PC-9 (cell line): ENCODE measurements around the gene PRRC1.

Source experiments
- EZH2 ChIP-seq: fragments of 200-600 bp; sonication (generic); IDR thresholded peaks from 2 replicates; pipeline ENCODE4 v1.8.0; 2017; ENCODE audit warnings: antibody characterized with exemption, low read depth
- TF ChIP-seq, protein P1 (sequence below): fragments of 200-600 bp; sonication (generic); conservative IDR thresholded peaks from 2 replicates; pipeline ENCODE4 v1.6.1; 2017; ENCODE audit warnings: mixed run types, antibody characterized with exemption, mild to moderate bottlenecking, moderate library complexity

DNA sequence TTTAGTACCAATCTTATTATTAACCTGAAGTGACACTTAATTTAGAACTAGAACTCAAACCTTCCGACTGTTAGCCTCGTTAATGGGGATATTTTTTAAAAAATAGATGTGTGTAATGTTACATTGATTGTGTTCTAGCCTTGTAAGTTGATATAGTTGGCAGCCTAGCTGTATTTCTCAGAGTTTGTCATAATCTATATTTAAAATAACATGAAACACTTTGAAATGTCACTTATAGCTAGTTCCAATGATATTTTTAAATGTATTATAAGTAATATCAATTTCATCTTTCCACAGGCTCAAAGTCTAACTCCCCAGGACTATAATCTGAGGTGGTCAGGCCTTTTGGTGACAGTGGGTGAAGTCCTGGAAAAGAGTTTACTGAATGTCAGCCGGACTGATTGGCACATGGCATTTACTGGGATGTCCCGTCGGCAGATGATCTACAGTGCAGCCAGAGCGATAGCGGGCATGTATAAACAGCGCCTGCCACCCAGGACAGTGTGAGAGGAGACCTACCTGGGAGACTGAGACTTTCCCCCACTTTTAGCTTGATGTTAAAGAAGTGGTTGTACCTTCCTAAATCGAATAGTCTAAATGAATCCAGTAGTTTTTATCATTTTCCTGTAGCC lies 34.1 kb downstream of the PRRC1 start:
- TF ChIP-seq EZH2, result no peak
- TF ChIP-seq, protein P1, sequence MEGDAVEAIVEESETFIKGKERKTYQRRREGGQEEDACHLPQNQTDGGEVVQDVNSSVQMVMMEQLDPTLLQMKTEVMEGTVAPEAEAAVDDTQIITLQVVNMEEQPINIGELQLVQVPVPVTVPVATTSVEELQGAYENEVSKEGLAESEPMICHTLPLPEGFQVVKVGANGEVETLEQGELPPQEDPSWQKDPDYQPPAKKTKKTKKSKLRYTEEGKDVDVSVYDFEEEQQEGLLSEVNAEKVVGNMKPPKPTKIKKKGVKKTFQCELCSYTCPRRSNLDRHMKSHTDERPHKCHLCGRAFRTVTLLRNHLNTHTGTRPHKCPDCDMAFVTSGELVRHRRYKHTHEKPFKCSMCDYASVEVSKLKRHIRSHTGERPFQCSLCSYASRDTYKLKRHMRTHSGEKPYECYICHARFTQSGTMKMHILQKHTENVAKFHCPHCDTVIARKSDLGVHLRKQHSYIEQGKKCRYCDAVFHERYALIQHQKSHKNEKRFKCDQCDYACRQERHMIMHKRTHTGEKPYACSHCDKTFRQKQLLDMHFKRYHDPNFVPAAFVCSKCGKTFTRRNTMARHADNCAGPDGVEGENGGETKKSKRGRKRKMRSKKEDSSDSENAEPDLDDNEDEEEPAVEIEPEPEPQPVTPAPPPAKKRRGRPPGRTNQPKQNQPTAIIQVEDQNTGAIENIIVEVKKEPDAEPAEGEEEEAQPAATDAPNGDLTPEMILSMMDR, result no peak
